Endometrium (tissue), 2 donors: Measurements from ENCODE around the gene OR4D1.
"Not testable (repeated sequence)": the region's sequence is repeated elsewhere in the genome, so short reads cannot be mapped to it uniquely, and the experiment has no call there.

Source experiments
- FAIRE-seq: peaks from 2 replicates; lab custom pipeline; 2012; peaks lifted over from hg19 to GRCh38; lab: Jason Lieb, UNC
- donor health status: control.
- donor health status: control.

The OR4D1 gene

GRCh38 chr17:58147930-58148434, at the start of gene OR4D1:
OR4D1 (plus strand) TSS chr17:58148384; CDS start chr17:58155154, 6,770 bp downstream.
- no peak for FAIRE-seq

- FAIRE-seq = no peak
These were observed 47.7 kb upstream of the OR4D1 start for GRCh38 chr17:58100506-58100905.

GRCh38 chr17:58101898-58102297, 46.3 kb upstream of the OR4D1 start:
- FAIRE-seq = not testable (repeated sequence)

- FAIRE-seq = no peak
These were observed 43.1 kb upstream of the OR4D1 start for GRCh38 chr17:58105093-58105492.

- no peak for FAIRE-seq
These were observed 40.9 kb upstream of the OR4D1 start for GRCh38 chr17:58107306-58107705.

- FAIRE-seq = no peak
These were observed 39.0 kb upstream of the OR4D1 start for GRCh38 chr17:58109197-58109596.

GRCh38 chr17:58110012-58110411, 38.2 kb upstream of the OR4D1 start:
- no peak for FAIRE-seq

- FAIRE-seq = no peak
These were observed 36.5 kb upstream of the OR4D1 start for GRCh38 chr17:58111676-58112075.

GRCh38 chr17:58112970-58113631, 35.1 kb upstream of the OR4D1 start:
- no peak for FAIRE-seq

GRCh38 chr17:58113947-58114346, 34.2 kb upstream of the OR4D1 start:
- no peak for FAIRE-seq

GRCh38 chr17:58117382-58117781, 30.8 kb upstream of the OR4D1 start:
- FAIRE-seq = no peak

GRCh38 chr17:58119491-58119890, 28.7 kb upstream of the OR4D1 start:
- FAIRE-seq = no peak

- no peak for FAIRE-seq
These were observed 27.9 kb upstream of the OR4D1 start for GRCh38 chr17:58120195-58120822.

- FAIRE-seq = peak; percentile 15
These were observed 26.3 kb upstream of the OR4D1 start for GRCh38 chr17:58121925-58122324.

- no peak for FAIRE-seq
These were observed 20.3 kb upstream of the OR4D1 start for GRCh38 chr17:58127846-58128245.

GRCh38 chr17:58132697-58133096, 15.5 kb upstream of the OR4D1 start:
- not testable (repeated sequence) for FAIRE-seq

GRCh38 chr17:58136669-58137279, 11.4 kb upstream of the OR4D1 start:
- no peak for FAIRE-seq

- FAIRE-seq = no peak
These were observed 6.7 kb upstream of the OR4D1 start for GRCh38 chr17:58141505-58141904.

- not testable (repeated sequence) for FAIRE-seq
These were observed 4.8 kb upstream of the OR4D1 start for GRCh38 chr17:58143335-58143734.

- no peak for FAIRE-seq
These were observed 3.4 kb upstream of the OR4D1 start for GRCh38 chr17:58144801-58145200.

GRCh38 chr17:58148609-58149008, 425 bp downstream of the OR4D1 start:
- FAIRE-seq = no peak

- no peak for FAIRE-seq
These were observed 2.2 kb downstream of the OR4D1 start for GRCh38 chr17:58150394-58150793.

GRCh38 chr17:58153046-58153445, 4.9 kb downstream of the OR4D1 start:
- no peak for FAIRE-seq
